HepG2 (cell line): ENCODE results near the gene GNAT3. TPM values are rescaled to one million over a fixed set of nuclear protein-coding genes. Genes with fewer than 3 reads are reported as not detected.

Experiments
- ATAC-seq: fragments of 200-7000 bp; cut with Tn5 transposase; 3 replicates; pipeline ENCODE4 v1.9.1; 2020; ENCODE audit warnings: mild to moderate bottlenecking, moderate library complexity
- BruUV-seq: library from RNA; stranded (reverse); fragments of 400-500 nt; replicated peaks from 2 replicates; lab custom pipeline; 2021; lab: Mats Ljungman, UMichigan
- CTCF ChIA-PET: fragments of 300-600 bp; formaldehyde crosslinking; extraction: SDS; loops from one replicate; lab custom pipeline; 2021; ENCODE audit warnings: low total read pairs, inconsistent platforms, low intra/inter-chr PET ratio; lab: Yijun Ruan, JAX
- POLR2A ChIA-PET: fragments of 350-600 bp; sonication (Branson Sonifier 250); formaldehyde crosslinking; loops from one replicate; lab custom pipeline; 2020; ENCODE audit warnings: antibody characterized with exemption, inconsistent platforms; lab: Yijun Ruan, JAX
- DNase-seq: peaks from one replicate; pipeline ENCODE4 v3.0.0-alpha.2; 2015; ENCODE audit warnings: low spot score
- FAIRE-seq: peaks from 3 replicates; lab custom pipeline; 2011; peaks lifted over from hg19 to GRCh38; lab: Jason Lieb, UNC
- H2AFZ ChIP-seq: one replicate; pipeline ENCODE4 v1.6.1; 2011; ENCODE audit warnings: low read length, inconsistent platforms
- H3K27ac ChIP-seq: fragments of 300-600 bp; 3 replicates; pipeline ENCODE4 v1.8.0; 2011; ENCODE audit warnings: mixed run types, mild to moderate bottlenecking, mixed read lengths, low read length, inconsistent platforms; ENCODE audit not compliant: insufficient read depth; ENCODE audit errors: extremely low read length
- H3K27me3 ChIP-seq, 2 experiments: fragments of 200-600 bp in 1 of 2; 2 replicates in 1 of 2; 3 replicates in 1 of 2; pipeline versions ENCODE4 v1.6.0 to v1.8.0; 2011; ENCODE audit warnings: low read length in 2 of 2, mild to moderate bottlenecking in 2 of 2, moderate library complexity in 2 of 2, inconsistent platforms in 1 of 2; ENCODE audit not compliant: insufficient read depth in 2 of 2, control insufficient read depth in 1 of 2
- H3K36me3 ChIP-seq, 2 experiments: fragments of 200-600 bp in 1 of 2; replicated peaks in 1 of 2; 2 replicates in 1 of 2; 3 replicates in 1 of 2; pipeline versions ENCODE4 v1.5.1 to v1.8.0; 2011; ENCODE audit warnings: low read length in 2 of 2, inconsistent platforms in 1 of 2; ENCODE audit not compliant: insufficient read depth in 2 of 2, control insufficient read depth in 1 of 2
- H3K4me1 ChIP-seq: 2 replicates; pipeline ENCODE4 v1.5.1; 2012; ENCODE audit warnings: low read length, inconsistent platforms; ENCODE audit not compliant: insufficient read depth
- H3K4me2 ChIP-seq: 2 replicates; pipeline ENCODE4 v1.6.0; 2011; ENCODE audit warnings: low read depth, low read length, inconsistent platforms
- H3K4me3 ChIP-seq, 3 experiments: fragments of 200-600 bp in 1 of 3; sonication (generic), shearing (Covaris generic) in 1 of 3; replicated peaks in 1 of 3; 2 replicates each; pipeline ENCODE4 v1.5.1; 2011 to 2016; ENCODE audit warnings: low read length in 3 of 3, inconsistent platforms in 2 of 3, low read depth in 2 of 3, mild to moderate bottlenecking in 2 of 3, control low read depth in 1 of 3, mixed read lengths in 1 of 3; ENCODE audit not compliant: insufficient read depth in 1 of 3
- H3K79me2 ChIP-seq: one replicate; pipeline ENCODE4 v1.6.1; 2011; ENCODE audit warnings: low read length, inconsistent platforms; ENCODE audit not compliant: insufficient read depth
- H3K9ac ChIP-seq: 2 replicates; pipeline ENCODE4 v1.6.0; 2011; ENCODE audit warnings: mild to moderate bottlenecking, low read depth, low read length, inconsistent platforms; ENCODE audit not compliant: insufficient read depth
- H3K9me3 ChIP-seq: 2 replicates; pipeline ENCODE4 v1.5.1; 2012; ENCODE audit warnings: mild to moderate bottlenecking, low read length
- H4K20me1 ChIP-seq: 2 replicates; pipeline ENCODE4 v1.6.0; 2011; ENCODE audit warnings: inconsistent platforms, mild to moderate bottlenecking, low read length, moderate library complexity; ENCODE audit not compliant: insufficient read depth
- CBX5 ChIP-seq: sonication (generic); formaldehyde crosslinking; IDR thresholded peaks from 2 replicates; pipeline ENCODE4 v1.4.0; 2020; ENCODE audit warnings: missing genetic modification reagents, borderline replicate concordance
- FOXK2 ChIP-seq: fragments of 450-650 bp; IDR thresholded peaks from 2 replicates; pipeline ENCODE4 v1.6.1; 2016
- HDAC1 ChIP-seq: sonication (generic); formaldehyde crosslinking; IDR thresholded peaks from 2 replicates; pipeline ENCODE4 v1.5.1; 2020; ENCODE audit warnings: mild to moderate bottlenecking, missing genetic modification reagents
- MAF1 ChIP-seq: sonication (generic); formaldehyde crosslinking; IDR thresholded peaks from 2 replicates; pipeline ENCODE4 v1.5.0; 2020; ENCODE audit warnings: missing genetic modification reagents, borderline replicate concordance
- NCOA2 ChIP-seq: sonication (generic); formaldehyde crosslinking; IDR thresholded peaks from 2 replicates; pipeline ENCODE4 v1.8.0; 2022; ENCODE audit warnings: inconsistent platforms
- SMAD9 ChIP-seq: sonication (generic); formaldehyde crosslinking; IDR thresholded peaks from 2 replicates; pipeline ENCODE4 v1.5.1; 2020; ENCODE audit warnings: mild to moderate bottlenecking, missing genetic modification reagents
- TAF1 ChIP-seq: sonication (generic); formaldehyde crosslinking; IDR thresholded peaks from 2 replicates; pipeline ENCODE4 v1.4.0; 2020; ENCODE audit warnings: missing genetic modification reagents
- TMF1 ChIP-seq: sonication (generic); formaldehyde crosslinking; IDR thresholded peaks from 2 replicates; pipeline ENCODE4 v1.8.1; 2022; ENCODE audit warnings: low read depth, missing genetic modification reagents
- ZBTB3 ChIP-seq: sonication (generic); formaldehyde crosslinking; IDR thresholded peaks from 2 replicates; pipeline ENCODE4 v1.4.0; 2020; ENCODE audit warnings: low read depth, mild to moderate bottlenecking, moderate library complexity, missing genetic modification reagents, borderline replicate concordance
- ZNF326 ChIP-seq: sonication (generic); formaldehyde crosslinking; IDR thresholded peaks from 2 replicates; pipeline ENCODE4 v1.4.0; 2020; ENCODE audit warnings: missing genetic modification reagents, borderline replicate concordance
- ZNF619 ChIP-seq: sonication (generic); formaldehyde crosslinking; IDR thresholded peaks from 2 replicates; pipeline ENCODE4 v1.4.0; 2020; ENCODE audit warnings: mild to moderate bottlenecking, missing genetic modification reagents
- ZNF660 ChIP-seq: sonication (generic); formaldehyde crosslinking; IDR thresholded peaks from 2 replicates; pipeline ENCODE4 v1.5.1; 2020; ENCODE audit warnings: mild to moderate bottlenecking, low read depth, missing genetic modification reagents, borderline replicate concordance
- ZNF781 ChIP-seq: sonication (generic); formaldehyde crosslinking; IDR thresholded peaks from 2 replicates; pipeline ENCODE4 v1.5.1; 2020; ENCODE audit warnings: borderline replicate concordance, mild to moderate bottlenecking, missing genetic modification reagents; ENCODE audit errors: not compliant biosample characterization
- ZSCAN22 ChIP-seq: sonication (generic); formaldehyde crosslinking; IDR thresholded peaks from 2 replicates; pipeline ENCODE4 v1.4.0; 2020; ENCODE audit warnings: mild to moderate bottlenecking, missing genetic modification reagents
- WGBS: methylation state at CpG from one replicate; pipeline ENCODE4 v1.1.6; 2017; ENCODE audit warnings: low lambda C conversion rate; 5-methylcytosine and 5-hydroxymethylcytosine counted together
- in situ Hi-C: cut with HindIII; loops from 2 replicates; pipeline ENCODE4 v1.10.0; 2017; ENCODE audit warnings: low pct_unique_long_range_greater_than_20kb; ENCODE audit not compliant: extremely low pct_ligation_motif_present
- intact Hi-C: fragments of 100-400 bp; cut with micrococcal nuclease; formaldehyde crosslinking; loops from one replicate; pipeline ENCODE4 v1.10.0; 2022; ENCODE audit not compliant: unreplicated experiment
- polyA plus RNA-seq, 8 experiments: library from polyadenylated mRNA; depleted of rRNA in 3 of 8; stranded (reverse) in 7 of 8; unstranded in 1 of 8; fragments of >200 nt; fragmentation: Illumina TruSeq in 4 of 8; extraction: Trizol in 4 of 8; gene quantifications; 2 replicates each; pipeline versions ENCODE4 v1.2.1 to v1.2.3, GENCODE V29; 2011 to 2016; ENCODE audit warnings: low read depth in 4 of 8, missing spikeins in 1 of 8, mixed read lengths in 1 of 8; ENCODE audit not compliant: insufficient read depth in 1 of 8
- total RNA-seq, 5 experiments: library from RNA; depleted of rRNA; stranded (reverse); fragments of >200 nt; fragmentation: Illumina TruSeq; extraction: Trizol; gene quantifications; 2 replicates each; pipeline ENCODE4 v1.2.3, GENCODE V29; 2016; ENCODE audit warnings: low read depth in 1 of 5
- TF ChIP-seq, protein P1 (sequence below): sonication (generic); formaldehyde crosslinking; conservative IDR thresholded peaks from 2 replicates; pipeline ENCODE4 v1.4.0; 2020; ENCODE audit warnings: missing genetic modification reagents
- TF ChIP-seq, protein P2 (sequence below): sonication (generic); formaldehyde crosslinking; IDR thresholded peaks from 2 replicates; pipeline ENCODE4 v1.4.0; 2020; ENCODE audit warnings: missing genetic modification reagents

The GNAT3 gene
- total and polyA plus RNA-seq, 2 of the 13 experiments (the other 11 are each of a cell fraction or from before 2014, with no cell fraction given), result not detected

DNA sequence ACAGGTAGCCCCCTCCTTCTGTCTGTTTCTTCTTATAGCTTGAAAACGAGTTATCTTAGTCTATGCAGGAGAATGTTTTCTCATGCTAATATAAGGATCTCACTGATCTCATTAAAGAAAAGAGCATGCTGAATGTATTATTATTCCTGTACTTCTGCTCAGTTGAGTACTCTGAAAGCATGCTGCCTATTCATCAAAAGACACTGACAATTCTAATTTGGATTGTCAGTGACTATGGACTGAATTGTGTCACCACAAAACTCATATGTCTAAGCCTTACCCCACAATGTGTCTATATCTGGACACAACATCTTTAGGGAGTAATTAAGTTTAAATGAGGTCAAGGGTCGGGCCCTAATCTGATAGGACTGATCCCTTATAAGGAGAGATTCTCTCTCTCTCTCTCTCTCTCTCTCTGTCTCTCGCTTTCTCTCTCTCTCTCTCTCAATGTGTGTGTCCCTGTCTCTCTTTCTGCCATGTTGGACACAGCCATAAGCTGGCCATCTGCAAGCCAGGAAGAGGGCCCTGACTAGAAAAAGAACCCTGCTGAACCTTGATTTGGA lies 98.4 kb downstream of the GNAT3 start:
- Histone ChIP-seq H3K27ac (no peak overlapping the region), H3K4me1 (no peaks in the 10 kb centered on the region), H3K36me3 (no peaks in the 10 kb centered on the region), H3K9ac (no peak overlapping the region), H3K79me2 (no peaks in the 10 kb centered on the region), H3K9me3 (no peaks in the 10 kb centered on the region), H3K4me3 (no peak overlapping the region), H2AFZ (no peak overlapping the region), H3K4me2 (no peak overlapping the region), H4K20me1 (no peaks in the 10 kb centered on the region), H3K27me3 (no peaks in the 10 kb centered on the region)
- no peak for ATAC-seq
- in situ Hi-C loops, result no loop called here
- BruUV-seq, result no TSS peak
- CTCF ChIA-PET, result no interaction called here
- no peak for TF ChIP-seq FOXK2
- no peak for TF ChIP-seq ZSCAN22 (CRISPR knock-in tag)
- TF ChIP-seq MAF1, result no peak
- POLR2A ChIA-PET, result no interaction called here
- FAIRE-seq, result no peak
- no peak for DNase-seq
- intact Hi-C loops, result no loop called here
- WGBS, result 13% methylated on average over 3 of the region's 3 CpGs

DNA sequence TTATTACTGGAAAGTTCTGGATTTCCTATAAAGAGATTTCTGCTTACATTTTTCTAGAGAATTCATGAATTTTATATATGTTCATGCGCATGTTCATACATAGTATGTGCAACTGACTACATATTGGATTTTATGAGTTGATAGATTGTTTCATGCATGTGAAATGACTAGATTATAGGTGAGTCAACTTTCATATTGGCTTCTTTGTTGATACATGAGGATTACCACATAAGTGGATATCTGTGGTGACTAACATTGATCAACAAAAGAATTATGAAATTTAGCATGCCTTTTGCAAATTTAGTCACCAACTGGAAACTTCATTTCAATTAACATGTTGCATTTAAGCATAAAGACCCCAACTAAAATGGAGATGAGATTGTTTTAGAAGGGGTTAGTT lies 99.0 kb downstream of the GNAT3 start:
- Histone ChIP-seq H3K4me2 (no peak overlapping the region), H3K9ac (no peak overlapping the region), H3K79me2 (no peaks in the 10 kb centered on the region), H2AFZ (no peak overlapping the region), H4K20me1 (no peaks in the 10 kb centered on the region), H3K4me3 (no peak overlapping the region), H3K36me3 (no peaks in the 10 kb centered on the region), H3K27me3 (no peaks in the 10 kb centered on the region), H3K4me1 (no peaks in the 10 kb centered on the region), H3K27ac (no peak overlapping the region), H3K9me3 (no peaks in the 10 kb centered on the region)
- CTCF ChIA-PET, result no interaction called here
- FAIRE-seq, result no peak
- in situ Hi-C loops (no loop called here), intact Hi-C loops (no loop called here)
- POLR2A ChIA-PET, result no interaction called here
- WGBS, result 94% methylated on average over 1 of the region's 1 CpG
- DNase-seq, result no peak
- BruUV-seq, result no TSS peak
- ATAC-seq, result no peak
- TF ChIP-seq HDAC1 (CRISPR knock-in tag), result no peak
- TF ChIP-seq NCOA2 (CRISPR knock-in tag), result no peak
- no peak for TF ChIP-seq ZNF326 (CRISPR knock-in tag)
- TF ChIP-seq ZNF619 (CRISPR knock-in tag), result no peak
- TF ChIP-seq CBX5 (CRISPR knock-in tag), result no peak
- TF ChIP-seq TAF1, result no peak
- TF ChIP-seq, protein P1, sequence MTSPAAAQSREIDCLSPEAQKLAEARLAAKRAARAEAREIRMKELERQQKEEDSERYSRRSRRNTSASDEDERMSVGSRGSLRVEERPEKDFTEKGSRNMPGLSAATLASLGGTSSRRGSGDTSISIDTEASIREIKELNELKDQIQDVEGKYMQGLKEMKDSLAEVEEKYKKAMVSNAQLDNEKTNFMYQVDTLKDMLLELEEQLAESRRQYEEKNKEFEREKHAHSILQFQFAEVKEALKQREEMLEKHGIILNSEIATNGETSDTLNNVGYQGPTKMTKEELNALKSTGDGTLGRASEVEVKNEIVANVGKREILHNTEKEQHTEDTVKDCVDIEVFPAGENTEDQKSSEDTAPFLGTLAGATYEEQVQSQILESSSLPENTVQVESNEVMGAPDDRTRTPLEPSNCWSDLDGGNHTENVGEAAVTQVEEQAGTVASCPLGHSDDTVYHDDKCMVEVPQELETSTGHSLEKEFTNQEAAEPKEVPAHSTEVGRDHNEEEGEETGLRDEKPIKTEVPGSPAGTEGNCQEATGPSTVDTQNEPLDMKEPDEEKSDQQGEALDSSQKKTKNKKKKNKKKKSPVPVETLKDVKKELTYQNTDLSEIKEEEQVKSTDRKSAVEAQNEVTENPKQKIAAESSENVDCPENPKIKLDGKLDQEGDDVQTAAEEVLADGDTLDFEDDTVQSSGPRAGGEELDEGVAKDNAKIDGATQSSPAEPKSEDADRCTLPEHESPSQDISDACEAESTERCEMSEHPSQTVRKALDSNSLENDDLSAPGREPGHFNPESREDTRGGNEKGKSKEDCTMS (CRISPR knock-in tag), result no peak
- TF ChIP-seq ZNF660 (CRISPR knock-in tag), result no peak
- TF ChIP-seq SMAD9 (CRISPR knock-in tag), result no peak
- no peak for TF ChIP-seq TMF1 (CRISPR knock-in tag)
- no peak for TF ChIP-seq ZBTB3 (CRISPR knock-in tag)
- TF ChIP-seq ZNF781 (CRISPR knock-in tag), result no peak
- TF ChIP-seq, protein P2, sequence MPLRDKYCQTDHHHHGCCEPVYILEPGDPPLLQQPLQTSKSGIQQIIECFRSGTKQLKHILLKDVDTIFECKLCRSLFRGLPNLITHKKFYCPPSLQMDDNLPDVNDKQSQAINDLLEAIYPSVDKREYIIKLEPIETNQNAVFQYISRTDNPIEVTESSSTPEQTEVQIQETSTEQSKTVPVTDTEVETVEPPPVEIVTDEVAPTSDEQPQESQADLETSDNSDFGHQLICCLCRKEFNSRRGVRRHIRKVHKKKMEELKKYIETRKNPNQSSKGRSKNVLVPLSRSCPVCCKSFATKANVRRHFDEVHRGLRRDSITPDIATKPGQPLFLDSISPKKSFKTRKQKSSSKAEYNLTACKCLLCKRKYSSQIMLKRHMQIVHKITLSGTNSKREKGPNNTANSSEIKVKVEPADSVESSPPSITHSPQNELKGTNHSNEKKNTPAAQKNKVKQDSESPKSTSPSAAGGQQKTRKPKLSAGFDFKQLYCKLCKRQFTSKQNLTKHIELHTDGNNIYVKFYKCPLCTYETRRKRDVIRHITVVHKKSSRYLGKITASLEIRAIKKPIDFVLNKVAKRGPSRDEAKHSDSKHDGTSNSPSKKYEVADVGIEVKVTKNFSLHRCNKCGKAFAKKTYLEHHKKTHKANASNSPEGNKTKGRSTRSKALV (CRISPR knock-in tag), result no peak
